HL-60 (cell line): ENCODE measurements around the gene MRM1.

ENCODE experiments used
- DNase-seq, 2 experiments: peaks; one replicate each; pipeline ENCODE4 v3.0.0-alpha.2; 2010 to 2020; ENCODE audit warnings: low read depth in 1 of 2, low spot score in 1 of 2
- H3K27ac ChIP-seq: fragments of 250-450 bp; sonication (Bioruptor Pico); replicated peaks from 2 replicates; pipeline ENCODE4 v1.5.1; 2020; ENCODE audit warnings: mild to moderate bottlenecking, moderate library complexity
- H3K27me3 ChIP-seq: fragments of 250-450 bp; sonication (Bioruptor Pico); 2 replicates; pipeline ENCODE4 v1.5.1; 2021; ENCODE audit warnings: mild to moderate bottlenecking, moderate library complexity; ENCODE audit not compliant: insufficient read depth, poor library complexity, severe bottlenecking
- H3K4me3 ChIP-seq: replicated peaks from 2 replicates; pipeline ENCODE4 v1.5.1; 2011; ENCODE audit warnings: mild to moderate bottlenecking, control low read depth, low read length; ENCODE audit not compliant: insufficient read depth
- GABPA ChIP-seq: IDR thresholded peaks from 2 replicates; pipeline ENCODE4 v1.6.1; 2012; ENCODE audit warnings: low read depth
- POLR2AphosphoS5 ChIP-seq: IDR thresholded peaks from 2 replicates; pipeline ENCODE4 v1.6.1; 2012; ENCODE audit warnings: low read depth
- SPI1 ChIP-seq: IDR thresholded peaks from 2 replicates; pipeline ENCODE4 v1.6.1; 2012; ENCODE audit warnings: low read depth, mild to moderate bottlenecking, borderline replicate concordance
- TF ChIP-seq, protein P1 (sequence below): IDR thresholded peaks from one replicate; pipeline ENCODE4 v1.5.1; 2011; ENCODE audit warnings: low read length, control low read depth, inconsistent platforms; ENCODE audit not compliant: insufficient read depth
- TF ChIP-seq, protein P2 (sequence below): IDR thresholded peaks from 2 replicates; pipeline ENCODE4 v1.6.1; 2012; ENCODE audit warnings: low read depth; ENCODE audit not compliant: insufficient replicate concordance

MRM1 gene

DNA sequence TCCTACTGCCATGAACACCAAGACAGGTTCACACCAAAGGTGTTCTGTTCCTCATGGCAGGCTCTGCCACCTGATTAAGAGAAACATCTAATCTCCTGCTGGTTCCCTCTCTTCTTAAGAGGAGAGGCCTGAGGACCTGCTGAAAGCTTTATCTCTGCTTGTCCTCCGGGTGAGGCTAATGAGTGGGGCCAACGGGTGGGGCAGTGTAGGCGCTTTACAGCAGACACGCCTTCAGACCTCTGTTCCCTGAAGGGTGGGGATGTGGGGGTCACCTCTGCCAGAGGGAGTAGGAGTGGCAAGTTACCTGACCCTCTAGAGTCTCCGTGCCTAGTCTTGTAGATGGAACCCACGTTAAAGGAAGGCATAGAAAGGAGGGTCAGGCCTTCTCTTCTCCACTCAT is 4.2 kb upstream of the MRM1 start:
- DNase-seq: no peak
- TF ChIP-seq, protein P1, sequence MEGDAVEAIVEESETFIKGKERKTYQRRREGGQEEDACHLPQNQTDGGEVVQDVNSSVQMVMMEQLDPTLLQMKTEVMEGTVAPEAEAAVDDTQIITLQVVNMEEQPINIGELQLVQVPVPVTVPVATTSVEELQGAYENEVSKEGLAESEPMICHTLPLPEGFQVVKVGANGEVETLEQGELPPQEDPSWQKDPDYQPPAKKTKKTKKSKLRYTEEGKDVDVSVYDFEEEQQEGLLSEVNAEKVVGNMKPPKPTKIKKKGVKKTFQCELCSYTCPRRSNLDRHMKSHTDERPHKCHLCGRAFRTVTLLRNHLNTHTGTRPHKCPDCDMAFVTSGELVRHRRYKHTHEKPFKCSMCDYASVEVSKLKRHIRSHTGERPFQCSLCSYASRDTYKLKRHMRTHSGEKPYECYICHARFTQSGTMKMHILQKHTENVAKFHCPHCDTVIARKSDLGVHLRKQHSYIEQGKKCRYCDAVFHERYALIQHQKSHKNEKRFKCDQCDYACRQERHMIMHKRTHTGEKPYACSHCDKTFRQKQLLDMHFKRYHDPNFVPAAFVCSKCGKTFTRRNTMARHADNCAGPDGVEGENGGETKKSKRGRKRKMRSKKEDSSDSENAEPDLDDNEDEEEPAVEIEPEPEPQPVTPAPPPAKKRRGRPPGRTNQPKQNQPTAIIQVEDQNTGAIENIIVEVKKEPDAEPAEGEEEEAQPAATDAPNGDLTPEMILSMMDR: no peak
- no peak for TF ChIP-seq POLR2AphosphoS5
- no peak for TF ChIP-seq SPI1
- TF ChIP-seq, protein P2, sequence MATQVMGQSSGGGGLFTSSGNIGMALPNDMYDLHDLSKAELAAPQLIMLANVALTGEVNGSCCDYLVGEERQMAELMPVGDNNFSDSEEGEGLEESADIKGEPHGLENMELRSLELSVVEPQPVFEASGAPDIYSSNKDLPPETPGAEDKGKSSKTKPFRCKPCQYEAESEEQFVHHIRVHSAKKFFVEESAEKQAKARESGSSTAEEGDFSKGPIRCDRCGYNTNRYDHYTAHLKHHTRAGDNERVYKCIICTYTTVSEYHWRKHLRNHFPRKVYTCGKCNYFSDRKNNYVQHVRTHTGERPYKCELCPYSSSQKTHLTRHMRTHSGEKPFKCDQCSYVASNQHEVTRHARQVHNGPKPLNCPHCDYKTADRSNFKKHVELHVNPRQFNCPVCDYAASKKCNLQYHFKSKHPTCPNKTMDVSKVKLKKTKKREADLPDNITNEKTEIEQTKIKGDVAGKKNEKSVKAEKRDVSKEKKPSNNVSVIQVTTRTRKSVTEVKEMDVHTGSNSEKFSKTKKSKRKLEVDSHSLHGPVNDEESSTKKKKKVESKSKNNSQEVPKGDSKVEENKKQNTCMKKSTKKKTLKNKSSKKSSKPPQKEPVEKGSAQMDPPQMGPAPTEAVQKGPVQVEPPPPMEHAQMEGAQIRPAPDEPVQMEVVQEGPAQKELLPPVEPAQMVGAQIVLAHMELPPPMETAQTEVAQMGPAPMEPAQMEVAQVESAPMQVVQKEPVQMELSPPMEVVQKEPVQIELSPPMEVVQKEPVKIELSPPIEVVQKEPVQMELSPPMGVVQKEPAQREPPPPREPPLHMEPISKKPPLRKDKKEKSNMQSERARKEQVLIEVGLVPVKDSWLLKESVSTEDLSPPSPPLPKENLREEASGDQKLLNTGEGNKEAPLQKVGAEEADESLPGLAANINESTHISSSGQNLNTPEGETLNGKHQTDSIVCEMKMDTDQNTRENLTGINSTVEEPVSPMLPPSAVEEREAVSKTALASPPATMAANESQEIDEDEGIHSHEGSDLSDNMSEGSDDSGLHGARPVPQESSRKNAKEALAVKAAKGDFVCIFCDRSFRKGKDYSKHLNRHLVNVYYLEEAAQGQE: no peak
- no peak for TF ChIP-seq GABPA

DNA sequence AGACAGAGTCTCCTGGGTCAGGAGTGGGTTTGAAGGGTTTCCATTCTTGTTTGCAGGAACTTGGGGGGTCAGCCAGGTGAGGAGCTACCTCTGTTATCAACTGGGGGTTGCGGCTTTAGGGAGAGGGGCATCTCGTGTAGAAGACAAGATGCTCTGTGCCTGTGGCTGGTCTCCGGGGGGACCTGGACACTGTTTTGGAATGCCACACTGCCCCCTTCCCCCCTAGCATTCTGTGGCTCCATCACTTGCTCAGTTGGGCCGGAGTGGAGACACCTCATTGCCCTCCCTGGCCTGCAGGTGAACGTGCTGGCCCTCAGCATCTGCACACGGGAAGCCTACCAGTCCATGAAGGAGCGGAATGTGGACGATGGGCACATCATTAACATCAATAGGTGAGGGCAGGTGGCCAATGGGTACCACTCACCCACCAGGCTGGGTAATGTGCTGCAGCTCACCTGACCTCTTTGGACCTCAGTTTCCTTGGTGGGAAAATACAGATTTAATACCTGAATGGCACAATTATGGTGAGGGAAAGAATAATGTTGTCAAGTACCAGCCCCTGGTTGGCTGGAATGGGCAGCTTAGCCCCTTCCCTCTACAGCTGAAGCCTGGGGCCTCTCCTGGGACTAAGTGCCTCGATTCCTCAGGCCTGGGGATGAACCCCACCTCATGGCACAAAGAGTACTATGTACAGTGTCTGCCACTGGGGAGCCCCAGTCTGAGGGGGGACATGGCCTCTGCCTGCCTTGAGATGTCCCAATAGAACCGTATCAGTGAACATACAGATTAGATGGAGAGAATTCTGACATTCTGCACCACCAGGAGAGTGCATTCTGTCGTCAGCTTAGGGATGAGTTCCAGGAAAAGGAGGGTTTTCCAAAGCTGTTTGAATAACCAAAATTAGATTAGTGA is 3.3 kb upstream of the MRM1 start:
- TF ChIP-seq GABPA (no peak), POLR2AphosphoS5 (no peak), SPI1 (no peak)
- TF ChIP-seq, protein P1: no peak
- TF ChIP-seq, protein P2: no peak
- no peak overlapping the region for H3K27ac ChIP-seq
- DNase-seq: no peak
- no peak overlapping the region for H3K4me3 ChIP-seq
- no peaks in the 10 kb centered on the region for H3K27me3 ChIP-seq

More for the DNA sequence above, 4.2 kb upstream of the MRM1 start:
- no peak overlapping the region for H3K27ac ChIP-seq
- H3K27me3 ChIP-seq: no peaks in the 10 kb centered on the region
- H3K4me3 ChIP-seq: no peak overlapping the region

DNA sequence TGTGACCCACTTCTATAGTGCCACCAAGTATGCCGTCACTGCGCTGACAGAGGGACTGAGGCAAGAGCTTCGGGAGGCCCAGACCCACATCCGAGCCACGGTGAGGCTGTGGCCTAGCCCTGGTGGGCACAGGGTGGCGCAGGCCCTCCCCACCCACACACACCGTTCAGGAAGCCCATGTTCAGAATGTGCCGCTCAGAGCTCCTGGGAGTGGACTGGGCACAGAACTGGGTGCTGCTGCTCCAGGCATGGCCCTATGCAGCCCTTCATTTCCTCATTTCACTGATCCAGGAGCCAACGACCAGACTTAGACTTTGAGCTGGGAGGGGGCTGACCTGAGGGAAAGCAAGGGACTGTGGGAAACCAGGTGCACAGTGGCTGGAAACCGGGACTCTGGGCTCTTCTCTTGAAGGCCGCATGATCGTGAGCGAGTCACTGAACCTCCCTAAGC is 2.4 kb upstream of the MRM1 start:
- no peak overlapping the region for H3K27ac ChIP-seq
- TF ChIP-seq SPI1: no peak
- TF ChIP-seq, protein P2: no peak
- TF ChIP-seq, protein P1: no peak
- TF ChIP-seq GABPA: no peak
- TF ChIP-seq POLR2AphosphoS5: no peak
- DNase-seq: no peak
- no peak overlapping the region for H3K4me3 ChIP-seq
- no peaks in the 10 kb centered on the region for H3K27me3 ChIP-seq
